ENCODE data around the gene KIF5C.

The KIF5C gene

GRCh38 chr2:149056541-149057255 lies 181.7 kb downstream of the KIF5C start:
- no peak for DNase-seq

GRCh38 chr2:149057401-149057800 lies 182.4 kb downstream of the KIF5C start:
- no peak for DNase-seq

- no peak for DNase-seq
Measured at GRCh38 chr2:149058936-149059335, 183.9 kb downstream of the KIF5C start.

- DNase-seq: no peak
Measured at GRCh38 chr2:149059822-149060221, 184.8 kb downstream of the KIF5C start.

GRCh38 chr2:149061133-149061745 lies 186.2 kb downstream of the KIF5C start:
- no peak for DNase-seq

- no peak for DNase-seq
Measured at GRCh38 chr2:149062531-149062930, 187.5 kb downstream of the KIF5C start.

- DNase-seq: no peak
Measured at GRCh38 chr2:149063177-149063576, 188.2 kb downstream of the KIF5C start.

- DNase-seq: no peak
Measured at GRCh38 chr2:149064365-149064841, 189.4 kb downstream of the KIF5C start.

GRCh38 chr2:149064856-149065630 lies 190.0 kb downstream of the KIF5C start:
- DNase-seq: no peak

- no peak for DNase-seq
Measured at GRCh38 chr2:149068225-149068995, 193.4 kb downstream of the KIF5C start.

GRCh38 chr2:149068996-149069888 lies 194.2 kb downstream of the KIF5C start:
- DNase-seq: peak; percentile 62 to 63

GRCh38 chr2:149070681-149071320 lies 195.8 kb downstream of the KIF5C start:
- DNase-seq: no peak

- DNase-seq: no peak
Measured at GRCh38 chr2:149075105-149075504, 200.1 kb downstream of the KIF5C start.

- DNase-seq: no peak
Measured at GRCh38 chr2:149075853-149076252, 200.8 kb downstream of the KIF5C start.

Measured in inflammatory macrophage treated with lipopolysaccharide for 1 hour (primary cell).